Peyer's patch (tissue), 4 donors: ENCODE results near the gene ESD.

Source experiments
- CTCF ChIP-seq, 6 experiments: fragments of 450-650 bp in 4 of 6; fragments of 200-600 bp in 2 of 6; sonication (generic) in 1 of 6; IDR thresholded peaks; one replicate each; pipeline ENCODE4 v1.5.1; 2017 to 2019; ENCODE audit warnings: antibody characterized with exemption in 6 of 6, mild to moderate bottlenecking in 3 of 6, moderate library complexity in 1 of 6
- POLR2A ChIP-seq, 2 donors: fragments of 450-650 bp; IDR thresholded peaks; one replicate each; pipeline ENCODE4 v1.5.1; 2017; ENCODE audit warnings: antibody characterized with exemption in 2 of 2, mild to moderate bottlenecking in 2 of 2, moderate library complexity in 2 of 2

GRCh38 chr13:46778890-46779289 is 18.1 kb downstream of the ESD start:
- TF ChIP-seq POLR2A (IDR thresholded peaks at IDR 0.05) (no peak), CTCF (IDR thresholded peaks at IDR 0.05) (no peak)
